Thyroid gland (tissue), 4 donors: ENCODE measurements around the gene PRPF19. TPM values are rescaled to one million over a fixed set of nuclear protein-coding genes. Genes with fewer than 3 reads are reported as not detected.

Experiments
- DNase-seq, 2 donors: peaks; one replicate each; pipeline ENCODE4 v3.0.0-alpha.2; 2019
- H3K27ac ChIP-seq, 3 donors: fragments of 200-600 bp; sonication (generic); 1 replicate in 2 of 3; 2 replicates in 1 of 3; pipeline ENCODE4 v1.5.1; 2016 to 2019; ENCODE audit warnings: mild to moderate bottlenecking in 1 of 3, moderate library complexity in 1 of 3
- H3K27me3 ChIP-seq: fragments of 200-600 bp; sonication (generic); one replicate; pipeline ENCODE4 v1.5.1; 2019
- H3K36me3 ChIP-seq, 2 donors: fragments of 200-600 bp; sonication (generic); one replicate each; pipeline ENCODE4 v1.5.1; 2016 to 2019
- H3K4me1 ChIP-seq, 2 donors: fragments of 200-600 bp; sonication (generic); one replicate each; pipeline ENCODE4 v1.5.1; 2017 to 2019
- H3K4me3 ChIP-seq, 3 donors: fragments of 200-600 bp; sonication (generic); replicated peaks in 1 of 3; 1 replicate in 2 of 3; 2 replicates in 1 of 3; pipeline ENCODE4 v1.5.1; 2016; ENCODE audit warnings: mild to moderate bottlenecking in 1 of 3
- H3K9me3 ChIP-seq: fragments of 200-600 bp; sonication (generic); one replicate; pipeline ENCODE4 v1.5.1; 2017
- POLR2A ChIP-seq, 2 donors: fragments of 450-650 bp; IDR thresholded peaks; one replicate each; pipeline ENCODE4 v1.6.1; 2017; ENCODE audit warnings: antibody characterized with exemption in 2 of 2, mild to moderate bottlenecking in 2 of 2, moderate library complexity in 1 of 2
- WGBS, 2 donors: methylation state at CpG; one replicate each; pipeline ENCODE4 v1.1.5; 2017; 5-methylcytosine and 5-hydroxymethylcytosine counted together
- intact Hi-C: fragments of 100-400 bp; cut with DNase I; formaldehyde crosslinking; loops from one replicate; pipeline ENCODE4 v1.15.1; 2023
- total RNA-seq, 4 donors: library from RNA; depleted of rRNA; stranded (reverse); fragments of >200 nt; gene quantifications; one replicate each; pipeline ENCODE4 v1.2.3, GENCODE V29; 2016
- TF ChIP-seq, protein P1 (sequence below), 6 experiments: fragments of 200-600 bp in 3 of 6; fragments of 450-650 bp in 3 of 6; sonication (generic) in 3 of 6; IDR thresholded peaks; one replicate each; pipeline ENCODE4 v1.5.1; 2016 to 2019; ENCODE audit warnings: antibody characterized with exemption in 6 of 6, mild to moderate bottlenecking in 2 of 6, inconsistent platforms in 1 of 6, moderate library complexity in 1 of 6

The PRPF19 gene
- total RNA-seq, 4 donors from 2014 or later: 38.0 to 94.4 (median 71.5) TPM

DNA sequence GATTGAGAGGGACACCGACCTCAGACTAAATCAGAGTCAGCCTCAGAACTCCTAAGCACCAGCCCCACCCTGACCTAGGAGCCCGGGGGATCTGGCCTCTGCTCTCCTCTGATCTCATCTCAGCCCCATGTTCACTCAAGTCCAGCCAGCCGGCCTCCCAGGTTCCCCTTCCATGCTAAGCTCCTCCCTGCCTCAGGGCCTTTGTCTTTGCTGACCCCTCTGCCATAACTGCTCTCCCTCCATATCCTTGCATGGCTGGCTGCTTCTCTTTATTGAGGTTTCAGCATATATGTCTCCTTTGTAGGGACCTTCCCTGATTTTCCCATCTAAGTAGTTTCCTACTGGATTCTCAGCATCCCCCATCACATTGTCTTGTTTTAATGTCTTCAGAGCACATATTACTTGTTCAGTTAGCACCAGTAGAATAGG, 46.4 kb upstream of the PRPF19 start:
- Histone ChIP-seq H3K9me3 (no peaks in the 10 kb centered on the region), H3K36me3 (no peaks in the 10 kb centered on the region), H3K4me3 (no peak overlapping the region), H3K27me3 (peaks cover 5% of the 10 kb centered on the region), H3K4me1 (peaks cover 0 to 10% of the 10 kb centered on the region in 2 donors), H3K27ac (peak overlapping the region; percentile 62 to 78 (median 68))
- WGBS, 2 donors: 50 to 61% methylated on average over 3 of the region's 3 CpGs
- intact Hi-C loops: no loop called here
- TF ChIP-seq POLR2A (IDR thresholded peaks at IDR 0.05): no peak
- TF ChIP-seq, protein P1, sequence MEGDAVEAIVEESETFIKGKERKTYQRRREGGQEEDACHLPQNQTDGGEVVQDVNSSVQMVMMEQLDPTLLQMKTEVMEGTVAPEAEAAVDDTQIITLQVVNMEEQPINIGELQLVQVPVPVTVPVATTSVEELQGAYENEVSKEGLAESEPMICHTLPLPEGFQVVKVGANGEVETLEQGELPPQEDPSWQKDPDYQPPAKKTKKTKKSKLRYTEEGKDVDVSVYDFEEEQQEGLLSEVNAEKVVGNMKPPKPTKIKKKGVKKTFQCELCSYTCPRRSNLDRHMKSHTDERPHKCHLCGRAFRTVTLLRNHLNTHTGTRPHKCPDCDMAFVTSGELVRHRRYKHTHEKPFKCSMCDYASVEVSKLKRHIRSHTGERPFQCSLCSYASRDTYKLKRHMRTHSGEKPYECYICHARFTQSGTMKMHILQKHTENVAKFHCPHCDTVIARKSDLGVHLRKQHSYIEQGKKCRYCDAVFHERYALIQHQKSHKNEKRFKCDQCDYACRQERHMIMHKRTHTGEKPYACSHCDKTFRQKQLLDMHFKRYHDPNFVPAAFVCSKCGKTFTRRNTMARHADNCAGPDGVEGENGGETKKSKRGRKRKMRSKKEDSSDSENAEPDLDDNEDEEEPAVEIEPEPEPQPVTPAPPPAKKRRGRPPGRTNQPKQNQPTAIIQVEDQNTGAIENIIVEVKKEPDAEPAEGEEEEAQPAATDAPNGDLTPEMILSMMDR (IDR thresholded peaks at IDR 0.05): no peak
- no peak for DNase-seq

DNA sequence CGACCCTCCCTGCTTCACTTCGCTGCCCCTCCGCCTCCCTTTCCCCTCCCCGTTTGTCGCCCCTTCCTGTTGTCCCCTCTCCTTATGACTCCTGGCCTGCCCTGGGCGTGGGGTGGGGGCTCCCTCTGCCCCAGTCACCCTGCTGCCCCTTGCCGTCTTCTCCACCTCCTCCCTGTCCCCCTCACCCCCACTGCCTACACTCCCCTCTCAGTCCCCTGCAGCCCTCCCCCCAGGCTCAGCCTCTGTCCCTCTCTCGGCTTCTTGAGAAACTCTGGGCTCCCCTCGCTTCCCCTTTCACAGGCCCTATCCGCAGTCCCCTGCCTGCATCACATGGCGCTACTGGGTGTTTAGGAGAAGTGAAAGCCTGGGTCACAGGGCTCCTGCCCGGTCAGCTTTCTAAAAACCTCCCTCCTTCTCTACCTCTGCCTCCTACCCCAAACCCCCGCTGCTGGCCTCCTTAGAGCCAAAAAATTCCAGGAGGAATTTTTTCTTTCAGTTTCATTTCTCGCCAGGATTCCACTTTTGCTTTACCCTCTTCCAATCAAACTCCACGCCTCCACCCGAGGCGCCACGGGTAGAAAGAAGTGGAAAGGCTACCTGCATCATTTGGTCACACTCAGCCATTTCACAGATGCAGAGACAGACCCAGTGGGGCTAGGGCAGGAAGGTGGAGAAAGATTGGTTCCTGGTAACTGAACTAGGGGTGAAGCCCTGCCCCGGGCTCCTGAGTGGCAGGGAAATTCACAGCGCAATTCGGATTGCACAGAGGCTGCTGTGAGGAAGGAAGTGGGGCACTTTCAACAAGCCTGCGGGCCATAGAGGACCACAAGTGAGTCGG, 45.7 kb upstream of the PRPF19 start, which contains the start of gene SLC15A3:
SLC15A3 (minus strand) TSS at position 273 of the 838 bp plus-strand sequence. CDS start 625 bp downstream, outside the sequence.
- TF ChIP-seq, protein P1 (IDR thresholded peaks at IDR 0.05): no peak
- no peak for TF ChIP-seq POLR2A (IDR thresholded peaks at IDR 0.05)
- Histone ChIP-seq H3K4me1 (peaks cover 0 to 10% of the 10 kb centered on the region in 2 donors), H3K36me3 (no peaks in the 10 kb centered on the region), H3K27ac (peak within 1 kb of the TSS; percentile 62 to 78 (median 68)), H3K4me3 (peak within 1 kb of the TSS in 2 of 3 donors; percentile 23), H3K27me3 (peaks cover 5% of the 10 kb centered on the region), H3K9me3 (no peaks in the 10 kb centered on the region)
- peak in 1 of 2 donors; percentile 29 for DNase-seq
- 47 to 62% methylated on average over 23 of the region's 23 CpGs for WGBS, 2 donors
- intact Hi-C loops: no loop called here

DNA sequence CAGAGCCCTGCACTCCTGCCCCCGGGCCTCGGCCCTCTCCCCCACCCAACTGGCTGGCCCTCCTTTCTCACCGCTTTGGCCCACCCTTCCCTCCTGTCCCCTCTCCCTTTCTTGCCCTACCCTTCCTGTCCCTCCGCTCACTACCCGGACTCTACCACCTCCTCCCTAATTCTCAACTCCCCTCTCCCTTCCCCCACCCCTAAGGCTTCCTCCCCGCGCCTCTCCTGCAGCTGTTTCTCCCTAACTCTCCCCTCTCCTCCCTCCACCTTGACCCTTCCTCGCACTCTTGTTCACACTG, 45.2 kb upstream of the PRPF19 start:
- DNase-seq: no peak
- 22 to 27% methylated on average over 8 of the region's 8 CpGs for WGBS, 2 donors
- H3K4me1 ChIP-seq: peaks cover 0 to 10% of the 10 kb centered on the region in 2 donors

GRCh38 chr11:60950933-60951605, 44.7 kb upstream of the PRPF19 start:
- 8 to 11% methylated on average over 23 to 28 of the region's 86 CpGs for WGBS, 2 donors
- intact Hi-C loops: no loop called here
- peaks cover 5% of the 10 kb centered on the region for H3K27me3 ChIP-seq
- no peaks in the 10 kb centered on the region for H3K36me3 ChIP-seq
- H3K9me3 ChIP-seq: no peaks in the 10 kb centered on the region
- DNase-seq: peak; percentile 41 to 44
- TF ChIP-seq POLR2A (IDR thresholded peaks at IDR 0.05): no peak
- TF ChIP-seq, protein P1 (IDR thresholded peaks at IDR 0.05): no peak
- H3K27ac ChIP-seq: peak overlapping the region in 1 of 3 donors; percentile 68
- H3K4me3 ChIP-seq: peak overlapping the region in 1 of 3 donors; percentile 19
- H3K4me1 ChIP-seq: peaks cover 0 to 10% of the 10 kb centered on the region in 2 donors

More for the DNA sequence above, 45.2 kb upstream of the PRPF19 start:
- H3K27ac ChIP-seq: peak overlapping the region; percentile 62 to 78 (median 68)
- TF ChIP-seq, protein P1 (IDR thresholded peaks at IDR 0.05): no peak
- no peaks in the 10 kb centered on the region for H3K36me3 ChIP-seq
- H3K27me3 ChIP-seq: peaks cover 5% of the 10 kb centered on the region
- H3K4me3 ChIP-seq: peak overlapping the region in 1 of 3 donors; percentile 23
- intact Hi-C loops: no loop called here
- H3K9me3 ChIP-seq: no peaks in the 10 kb centered on the region
